Activated CD4-positive, alpha-beta T cell treated with anti-CD3 and anti-CD28 coated beads, Interleukin-2, amount 50 U/mL, for 1 hour (primary cell): ENCODE data around the gene KREMEN1.

ENCODE experiments used
- DNase-seq: peaks from one replicate; pipeline ENCODE4 v3.0.0-alpha.2; 2020

Gene KREMEN1

GRCh38 chr22:29136782-29137700, 64.2 kb downstream of the KREMEN1 start:
- DNase-seq = no peak

DNA sequence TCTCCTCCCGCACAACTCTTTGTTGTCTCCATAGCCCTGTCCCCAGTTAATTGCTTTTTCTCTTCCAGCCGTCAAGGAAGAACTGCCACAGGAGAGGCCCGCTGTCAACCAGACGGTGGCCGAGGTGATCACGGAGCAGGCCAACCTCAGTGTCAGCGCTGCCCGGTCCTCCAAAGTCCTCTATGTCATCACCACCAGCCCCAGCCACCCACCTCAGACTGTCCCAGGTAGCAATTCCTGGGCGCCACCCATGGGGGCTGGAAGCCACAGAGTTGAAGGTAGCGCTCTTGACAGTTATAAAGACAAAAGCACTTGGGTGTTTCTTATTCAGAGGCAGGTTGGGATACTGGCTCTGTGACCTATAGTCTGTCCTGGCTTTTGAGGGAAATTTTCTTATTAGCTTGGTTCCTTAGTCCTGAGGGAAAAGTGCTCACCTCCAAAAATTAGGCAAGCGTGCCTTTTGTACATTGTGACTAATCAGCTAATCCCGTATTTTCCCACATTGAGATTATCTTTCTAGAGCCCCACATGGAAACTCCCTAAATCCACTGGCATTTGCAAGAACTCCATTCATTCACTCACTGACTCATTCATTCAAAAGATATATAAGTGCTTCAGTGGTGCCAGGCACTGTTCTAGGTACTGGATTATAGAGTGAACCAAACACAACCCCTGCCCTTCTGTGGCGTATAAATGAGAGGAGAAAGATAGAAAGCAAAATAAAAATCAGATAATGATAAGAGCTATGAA, 65.9 kb downstream of the KREMEN1 start:
- no peak for DNase-seq

DNA sequence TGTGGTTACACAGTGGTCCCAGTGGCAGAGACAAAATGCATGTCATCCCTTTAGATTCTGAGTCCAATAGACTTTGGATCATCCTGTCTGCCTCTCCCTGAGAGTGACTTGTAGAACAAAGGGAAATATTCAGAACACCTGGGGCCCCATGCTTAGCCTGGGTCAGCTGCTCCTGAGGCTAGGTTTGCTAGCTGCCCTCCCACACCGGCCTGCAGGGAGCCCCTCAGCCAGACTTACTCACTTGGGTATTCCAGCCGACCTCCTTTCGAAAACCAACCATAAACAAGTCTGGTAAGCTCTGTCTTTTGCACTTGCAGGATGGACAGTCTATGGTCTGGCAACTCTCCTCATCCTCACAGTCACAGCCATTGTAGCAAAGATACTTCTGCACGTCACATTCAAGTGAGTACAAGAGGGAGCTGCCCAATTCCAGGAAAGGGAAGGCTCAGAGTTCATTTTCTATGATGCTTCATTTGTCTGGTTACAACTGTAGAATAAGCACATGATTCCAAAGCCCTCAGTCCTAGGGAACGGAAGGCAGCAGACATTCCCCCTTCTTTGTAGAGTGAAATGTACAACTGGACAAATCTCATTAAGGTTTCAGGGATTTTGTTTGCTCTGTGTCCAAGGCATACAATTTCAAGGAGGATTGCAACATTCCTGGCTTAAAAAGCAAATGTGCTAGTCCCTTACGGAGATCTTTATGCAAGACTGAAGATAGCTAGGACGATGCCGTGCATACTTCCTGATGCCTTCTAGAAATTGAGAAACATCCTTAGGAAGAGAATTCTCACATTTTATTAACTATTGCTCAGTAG, 67.3 kb downstream of the KREMEN1 start:
- DNase-seq = no peak

DNA sequence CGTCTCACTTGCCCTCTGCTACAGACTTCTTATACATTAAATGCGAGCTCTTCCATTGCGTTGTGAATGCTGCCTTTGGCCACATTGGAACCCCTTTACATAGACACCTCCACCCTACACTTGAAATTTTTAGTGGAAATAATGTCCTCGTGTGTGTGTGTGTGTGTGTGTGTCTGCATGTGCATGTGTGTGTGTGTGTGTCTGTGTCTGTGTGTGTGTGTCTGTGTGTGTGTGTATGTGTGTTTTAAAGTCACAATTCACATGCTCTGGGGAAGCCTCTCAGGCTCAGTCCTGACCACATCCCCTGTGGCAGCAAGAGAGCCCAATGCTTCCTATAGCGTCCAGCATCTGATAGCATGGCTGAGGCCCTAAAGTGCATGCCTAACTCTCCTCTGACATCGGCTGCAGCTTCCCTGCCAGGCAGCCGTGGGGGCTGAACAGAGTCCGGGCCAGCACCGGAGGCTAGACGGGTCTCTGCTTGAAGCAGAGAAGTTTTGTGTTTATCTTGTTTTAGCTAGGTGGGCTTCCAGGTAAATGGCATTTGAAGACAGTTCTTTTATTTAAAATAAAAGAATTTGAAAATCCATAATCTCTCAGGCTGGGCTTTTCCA, 68.3 kb downstream of the KREMEN1 start:
- no peak for DNase-seq

GRCh38 chr22:29142116-29142515, 69.3 kb downstream of the KREMEN1 start:
- DNase-seq = no peak

DNA sequence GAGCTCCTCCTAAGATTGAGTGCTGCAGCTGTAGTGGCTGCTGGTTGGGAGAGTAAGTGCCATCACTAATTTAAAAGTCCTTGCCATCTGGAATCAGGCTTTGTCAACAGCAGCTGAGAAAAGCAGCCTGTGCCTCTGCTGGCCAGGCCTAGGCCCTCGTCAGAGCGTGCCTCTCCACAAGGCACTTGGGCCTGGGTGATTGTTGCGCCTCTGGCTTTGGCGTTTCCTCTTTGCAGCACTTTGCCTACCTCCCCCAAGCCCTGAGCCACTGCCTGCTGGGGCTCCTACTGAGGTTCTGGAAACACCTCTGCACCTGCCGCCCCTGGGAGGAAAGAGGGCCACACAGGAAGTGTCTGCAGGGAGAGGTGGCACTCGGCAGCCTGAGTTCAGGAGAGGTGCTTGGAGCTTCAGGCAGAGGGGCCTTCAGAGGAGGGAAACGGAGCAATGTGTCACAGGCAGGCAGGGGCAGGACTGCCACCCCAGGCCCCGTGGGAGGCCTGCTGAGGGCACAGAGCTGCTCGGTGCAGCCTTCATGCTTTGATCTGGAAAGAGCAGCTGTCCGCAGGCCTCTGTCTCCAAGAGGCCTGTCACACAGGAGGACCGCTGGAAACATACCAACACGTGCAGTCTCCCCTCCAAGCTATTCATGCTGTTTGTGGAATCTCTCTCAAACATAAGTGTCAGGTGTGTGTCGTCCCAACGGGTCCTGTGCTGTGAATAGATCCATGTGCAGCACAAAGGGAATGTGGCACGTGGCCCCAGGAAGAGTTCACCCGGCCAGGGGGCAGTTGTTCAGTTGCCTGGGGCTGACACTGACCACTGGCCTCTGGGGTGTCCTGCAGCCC, 71.3 kb downstream of the KREMEN1 start:
- DNase-seq = no peak

DNA sequence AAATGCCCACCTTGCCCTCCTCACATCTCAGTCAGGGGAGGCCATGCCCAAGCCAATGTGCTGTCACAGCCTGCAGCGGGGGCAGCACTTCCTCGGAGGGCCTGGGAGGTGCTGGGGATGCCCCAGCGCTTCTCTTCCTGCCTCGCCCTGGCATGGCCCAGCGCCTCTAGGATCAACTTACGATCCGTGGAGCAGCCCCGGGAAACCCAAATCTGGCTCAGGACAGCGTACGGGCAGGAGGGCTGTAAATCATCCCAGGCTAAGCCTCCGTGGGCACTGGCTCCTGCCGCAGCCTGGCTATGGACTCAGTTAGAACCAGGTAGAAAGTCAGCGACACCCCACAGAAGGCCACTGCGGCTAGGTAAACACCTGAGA, 71.9 kb downstream of the KREMEN1 start:
- no peak for DNase-seq

DNA sequence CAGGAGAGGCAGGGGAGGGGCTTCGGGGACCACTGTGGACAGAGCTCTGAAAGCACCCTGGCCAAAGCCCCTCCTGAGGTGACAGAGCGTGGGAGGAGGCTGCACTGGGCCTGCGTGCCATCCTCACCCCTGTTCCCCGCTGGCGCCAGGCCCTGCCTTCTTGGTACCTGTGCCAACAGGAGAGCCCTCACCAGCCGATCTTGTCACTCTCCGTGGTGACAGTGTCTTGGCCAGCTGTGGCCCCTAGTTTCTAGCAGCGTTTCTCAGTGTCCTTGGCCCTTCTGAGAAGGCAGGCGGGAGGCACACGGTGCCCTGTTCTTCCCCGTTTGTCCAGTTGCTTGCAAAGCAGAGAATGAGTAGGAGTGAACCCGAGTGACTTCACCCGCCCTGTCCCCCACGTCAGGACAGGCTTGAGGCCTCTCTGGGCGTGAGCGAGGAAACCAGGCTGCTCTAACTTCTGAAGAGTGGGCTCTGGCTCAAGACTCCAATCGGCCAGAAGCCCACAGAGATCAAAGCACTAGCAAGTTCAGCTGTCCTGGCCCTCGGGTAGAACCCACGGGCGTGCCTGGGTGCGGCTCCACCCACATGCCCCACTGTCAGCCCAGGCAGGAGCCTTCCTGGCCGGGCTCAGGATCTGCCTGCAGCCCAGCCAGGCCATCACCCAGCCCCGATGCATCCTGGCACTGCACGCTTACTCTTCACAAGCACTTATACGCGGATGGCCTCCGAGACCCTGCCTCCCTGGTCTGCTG, 72.7 kb downstream of the KREMEN1 start:
- no peak for DNase-seq

DNA sequence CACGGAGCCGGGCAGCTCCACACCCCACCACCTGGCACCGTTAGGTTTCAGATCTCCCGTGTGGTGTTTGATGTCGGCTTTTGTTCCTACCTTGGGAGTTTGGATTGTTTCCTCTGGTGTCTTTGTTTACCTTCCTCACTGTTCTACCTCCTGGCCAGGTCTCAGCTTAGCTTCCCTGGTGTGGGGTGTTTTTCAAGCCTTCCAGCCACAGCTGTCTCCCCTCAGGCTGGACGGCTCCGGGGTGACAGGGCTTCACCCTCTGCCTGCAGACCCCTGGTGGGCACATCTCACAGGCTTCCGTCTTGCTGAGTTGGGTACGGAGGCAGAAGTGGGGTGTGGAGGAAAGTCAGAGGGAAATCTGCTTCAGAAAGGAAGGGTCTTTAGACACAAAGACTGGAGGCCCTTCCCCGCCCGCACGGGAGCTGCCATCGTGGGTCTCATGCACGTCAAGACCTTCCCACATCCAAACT, 73.3 kb downstream of the KREMEN1 start:
- no peak for DNase-seq

- DNase-seq = no peak
Observed at GRCh38 chr22:29146771-29147170, 73.9 kb downstream of the KREMEN1 start.

DNA sequence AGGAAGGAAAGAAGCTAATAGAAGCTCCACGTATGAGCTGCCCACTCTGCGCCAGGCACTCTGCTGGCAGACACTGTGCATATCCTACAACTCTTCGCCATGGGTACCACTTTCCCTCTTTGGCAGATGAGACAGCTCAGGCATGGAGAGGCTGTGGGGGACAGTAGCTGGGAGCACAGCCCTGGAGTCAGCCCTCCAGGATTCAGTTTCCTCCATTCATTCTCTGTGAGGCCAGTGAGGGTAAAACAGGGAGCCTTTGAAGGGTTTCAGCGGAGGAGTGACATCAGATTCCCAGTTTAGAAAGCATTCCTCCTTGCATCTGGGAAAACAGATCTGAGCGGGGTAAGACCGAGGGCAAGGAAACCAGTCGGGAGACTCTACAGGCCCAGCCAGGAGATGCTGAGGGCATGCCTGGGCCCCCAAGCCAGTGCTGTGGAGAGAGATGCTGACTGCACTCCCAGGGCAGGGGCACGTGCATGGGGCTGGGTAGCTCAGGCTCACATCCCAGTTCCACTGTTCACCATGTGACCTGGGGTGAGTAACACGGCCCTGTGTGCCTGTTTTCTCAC, 74.6 kb downstream of the KREMEN1 start:
- DNase-seq = no peak

DNA sequence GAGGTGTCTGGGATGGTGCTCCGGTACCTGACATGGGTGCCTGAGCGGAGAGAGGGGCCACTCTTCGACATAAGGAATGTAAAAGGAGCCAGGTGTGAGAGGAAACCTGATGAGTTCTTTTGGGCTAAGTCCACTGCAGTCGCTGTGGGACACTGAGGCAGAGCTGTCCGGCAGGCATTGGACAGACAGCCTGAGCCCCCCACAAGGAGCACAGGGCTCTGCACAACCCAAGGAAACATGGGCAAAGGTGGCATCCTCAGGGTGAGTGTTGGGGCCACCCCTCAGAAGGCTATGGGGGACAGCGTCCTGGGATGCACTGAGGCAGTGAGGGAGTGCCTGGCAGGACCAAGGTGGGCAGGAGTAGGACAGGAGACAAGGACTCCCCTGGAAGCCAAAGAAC, 75.2 kb downstream of the KREMEN1 start:
- DNase-seq = no peak

GRCh38 chr22:29148826-29149225, 76.0 kb downstream of the KREMEN1 start:
- DNase-seq = no peak

- DNase-seq = no peak
Observed at GRCh38 chr22:29149841-29150555, 77.2 kb downstream of the KREMEN1 start.

DNA sequence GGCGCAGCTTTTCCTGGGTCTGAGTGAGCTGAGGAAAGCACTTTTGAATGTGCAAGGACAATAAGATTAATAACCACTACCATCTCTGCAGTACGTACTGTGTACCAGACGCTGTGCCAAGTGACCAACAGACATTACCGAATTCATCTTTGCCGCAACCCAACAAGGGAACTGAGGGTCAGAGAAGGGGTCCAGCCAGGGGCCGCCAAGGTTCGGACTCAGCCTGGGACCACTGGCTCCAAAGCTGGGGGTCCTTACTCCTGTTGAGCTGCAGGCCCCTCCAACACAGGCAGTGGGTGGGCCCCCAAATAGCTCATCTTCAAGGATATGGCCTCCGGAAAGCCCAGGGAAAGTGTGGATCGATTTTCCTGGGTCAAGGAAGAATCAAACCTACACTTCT, 77.9 kb downstream of the KREMEN1 start:
- DNase-seq = no peak

GRCh38 chr22:29151316-29151715, 78.5 kb downstream of the KREMEN1 start:
- no peak for DNase-seq

- DNase-seq = no peak
Observed at GRCh38 chr22:29152045-29152953, 79.5 kb downstream of the KREMEN1 start.

DNA sequence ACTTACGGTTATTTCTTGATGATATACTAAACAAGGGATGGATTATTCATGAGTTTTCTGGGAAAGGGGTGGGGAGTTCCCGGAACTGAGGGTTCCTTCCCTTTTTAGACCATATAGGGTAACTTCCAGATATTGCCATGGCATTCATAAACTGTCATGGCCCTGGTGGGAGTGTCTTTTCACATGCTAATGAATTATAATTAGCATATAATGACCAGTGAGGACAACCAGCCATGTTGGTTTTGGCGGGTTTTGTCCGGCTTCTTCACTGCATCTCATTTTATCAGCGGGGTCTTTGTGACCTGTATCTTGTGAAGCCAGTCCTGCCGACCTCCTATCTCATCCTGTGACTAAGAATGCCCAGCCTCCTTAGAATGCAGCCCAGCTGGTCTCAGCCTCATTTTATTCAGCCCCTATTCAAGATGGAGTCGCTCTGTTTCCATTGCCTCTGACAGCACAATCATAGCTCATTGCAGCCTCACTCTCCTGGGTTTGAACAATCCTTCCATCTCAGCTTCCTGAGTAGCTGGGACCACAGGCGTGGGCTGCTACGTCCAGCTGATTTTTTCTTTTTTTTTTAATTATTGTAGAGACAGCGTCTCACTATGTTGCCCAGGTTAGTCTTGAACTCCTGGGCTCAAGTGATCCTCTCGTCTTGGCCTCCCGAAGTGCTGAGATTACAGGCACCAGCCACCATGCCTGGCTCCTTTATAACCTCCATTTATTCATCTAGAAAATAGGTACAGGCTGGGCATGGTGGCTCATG, 80.3 kb downstream of the KREMEN1 start:
- no peak for DNase-seq
